Measurements from ENCODE around the gene CES2.
"Not testable (repeated sequence)": the region's sequence is repeated elsewhere in the genome, so short reads cannot be mapped to it uniquely, and the experiment has no call there.

CES2 gene

GRCh38 chr16:66891360-66891759 is 44.0 kb upstream of the CES2 start:
- TF ChIP-seq CTCF (IDR thresholded peaks at IDR 0.05; ENCODE audit: insufficient read depth, low read depth, low read length, missing control alignments): no peak
- H3K4me3 ChIP-seq (ENCODE audit: low read depth, low read length): no peak overlapping the region
- no peak for DNase-seq (ENCODE audit: low read depth)

- no peak for TF ChIP-seq CTCF (IDR thresholded peaks at IDR 0.05; ENCODE audit: insufficient read depth, low read depth, low read length, missing control alignments)
- H3K4me3 ChIP-seq (ENCODE audit: low read depth, low read length): no peak overlapping the region
- no peak for DNase-seq (ENCODE audit: low read depth)
These were observed 43.5 kb upstream of the CES2 start for GRCh38 chr16:66891797-66892196.

- no peak for TF ChIP-seq CTCF (IDR thresholded peaks at IDR 0.05; ENCODE audit: insufficient read depth, low read depth, low read length, missing control alignments)
- no peak overlapping the region for H3K4me3 ChIP-seq (ENCODE audit: low read depth, low read length)
- no peak for DNase-seq (ENCODE audit: low read depth)
These were observed 41.3 kb upstream of the CES2 start for GRCh38 chr16:66894055-66894454.

GRCh38 chr16:66894948-66895688 is 40.2 kb upstream of the CES2 start:
- peak; percentile 78 for DNase-seq (ENCODE audit: low read depth)

GRCh38 chr16:66895689-66895979 is 39.7 kb upstream of the CES2 start:
- no peak for TF ChIP-seq CTCF (IDR thresholded peaks at IDR 0.05; ENCODE audit: insufficient read depth, low read depth, low read length, missing control alignments)
- H3K4me3 ChIP-seq (ENCODE audit: low read depth, low read length): no peak overlapping the region
- no peak for DNase-seq (ENCODE audit: low read depth)

More at GRCh38 chr16:66894948-66895688, 40.2 kb upstream of the CES2 start:
- H3K4me3 ChIP-seq (ENCODE audit: low read depth, low read length): no peak overlapping the region
- TF ChIP-seq CTCF (IDR thresholded peaks at IDR 0.05; ENCODE audit: insufficient read depth, low read depth, low read length, missing control alignments): peak; percentile 92

GRCh38 chr16:66895999-66896398 is 39.3 kb upstream of the CES2 start:
- no peak for TF ChIP-seq CTCF (IDR thresholded peaks at IDR 0.05; ENCODE audit: insufficient read depth, low read depth, low read length, missing control alignments)
- no peak for DNase-seq (ENCODE audit: low read depth)
- no peak overlapping the region for H3K4me3 ChIP-seq (ENCODE audit: low read depth, low read length)

- not testable (repeated sequence) for DNase-seq (ENCODE audit: low read depth); H3K4me3 ChIP-seq (ENCODE audit: low read depth, low read length)
These were observed 38.6 kb upstream of the CES2 start for GRCh38 chr16:66896682-66897081.
